NCI-H774 (cell line): ENCODE measurements around the gene RBM26.
"Not testable (repeated sequence)": the region's sequence is repeated elsewhere in the genome, so short reads cannot be mapped to it uniquely, and the experiment has no call there.

Source experiments
- DNase-seq: peaks from one replicate; lab custom pipeline; 2025; lab: John Stamatoyannopoulos, UW

RBM26 gene

GRCh38 chr13:79318664-79319063, 87.4 kb downstream of the RBM26 start:
- no peak for DNase-seq

GRCh38 chr13:79317856-79318255, 88.2 kb downstream of the RBM26 start:
- DNase-seq = no peak

GRCh38 chr13:79314652-79315051, 91.4 kb downstream of the RBM26 start:
- DNase-seq = no peak

- DNase-seq = no peak
Observed at GRCh38 chr13:79312340-79312855, 93.7 kb downstream of the RBM26 start.

GRCh38 chr13:79311386-79311785, 94.7 kb downstream of the RBM26 start:
- no peak for DNase-seq

- DNase-seq = no peak
Observed at GRCh38 chr13:79309690-79310089, 96.4 kb downstream of the RBM26 start.

- DNase-seq = no peak
Observed at GRCh38 chr13:79307866-79308298, 98.2 kb downstream of the RBM26 start.

GRCh38 chr13:79307433-79307861, 98.6 kb downstream of the RBM26 start:
- DNase-seq = no peak

- DNase-seq = no peak
Observed at GRCh38 chr13:79306650-79307049, 99.4 kb downstream of the RBM26 start.

GRCh38 chr13:79297128-79297527, 108.9 kb downstream of the RBM26 start:
- DNase-seq = no peak

GRCh38 chr13:79295906-79296706, 109.9 kb downstream of the RBM26 start:
- DNase-seq = no peak

GRCh38 chr13:79290595-79291244, 115.3 kb downstream of the RBM26 start:
- DNase-seq = no peak

GRCh38 chr13:79289571-79289970, 116.5 kb downstream of the RBM26 start:
- no peak for DNase-seq

- DNase-seq = no peak
Observed at GRCh38 chr13:79287939-79288795, 117.9 kb downstream of the RBM26 start.

- no peak for DNase-seq
Observed at GRCh38 chr13:79285159-79285558, 120.9 kb downstream of the RBM26 start.

- no peak for DNase-seq
Observed at GRCh38 chr13:79283742-79284141, 122.3 kb downstream of the RBM26 start.

- no peak for DNase-seq
Observed at GRCh38 chr13:79282976-79283375, 123.1 kb downstream of the RBM26 start.

GRCh38 chr13:79282508-79282907, 123.5 kb downstream of the RBM26 start:
- DNase-seq = no peak

GRCh38 chr13:79281339-79281747, 124.7 kb downstream of the RBM26 start:
- no peak for DNase-seq

- not testable (repeated sequence) for DNase-seq
Observed at GRCh38 chr13:79279735-79280134, 126.3 kb downstream of the RBM26 start.

GRCh38 chr13:79273045-79273444, 133.0 kb downstream of the RBM26 start:
- DNase-seq = no peak

- DNase-seq = no peak
Observed at GRCh38 chr13:79271616-79272015, 134.4 kb downstream of the RBM26 start.
